Psoas muscle (tissue), 8 donors: Measurements from ENCODE around the gene ATP1A3. TPM values are rescaled to one million over a fixed set of nuclear protein-coding genes. Genes with fewer than 3 reads are reported as not detected.
"Not testable (repeated sequence)": the region's sequence is repeated elsewhere in the genome, so short reads cannot be mapped to it uniquely, and the experiment has no call there.

Source experiments
- ATAC-seq, 4 donors: fragments of 200-7000 bp; cut with Tn5 transposase; one replicate each; pipeline ENCODE4 v1.9.1; 2020; ENCODE audit warnings: moderate library complexity in 3 of 4, mild to moderate bottlenecking in 2 of 4
- DNase-seq, 2 donors: peaks; one replicate each; pipeline ENCODE4 v3.0.0-alpha.2; 2020
- H3K27ac ChIP-seq: fragments of 200-600 bp; one replicate; pipeline ENCODE4 v1.8.0; 2022
- H3K27me3 ChIP-seq, 3 donors: fragments of 200-600 bp in 1 of 3; one replicate each; pipeline versions ENCODE4 v1.6.1 to v1.8.0; 2013 to 2022; ENCODE audit warnings: low read length in 2 of 3, mild to moderate bottlenecking in 2 of 3, moderate library complexity in 1 of 3; ENCODE audit not compliant: insufficient read depth in 3 of 3
- H3K36me3 ChIP-seq, 2 donors: fragments of 200-600 bp in 1 of 2; one replicate each; pipeline versions ENCODE4 v1.6.1 to v1.8.0; 2013 to 2022; ENCODE audit warnings: low read depth in 1 of 2, mild to moderate bottlenecking in 1 of 2, moderate library complexity in 1 of 2; ENCODE audit not compliant: insufficient read depth in 1 of 2
- H3K4me1 ChIP-seq: fragments of 200-600 bp; one replicate; pipeline ENCODE4 v1.8.0; 2022
- H3K4me3 ChIP-seq: fragments of 200-600 bp; one replicate; pipeline ENCODE4 v1.8.0; 2022; ENCODE audit warnings: mild to moderate bottlenecking
- H3K9me3 ChIP-seq: fragments of 200-600 bp; one replicate; pipeline ENCODE4 v1.8.0; 2022
- CTCF ChIP-seq: fragments of 200-600 bp; IDR thresholded peaks from one replicate; pipeline ENCODE4 v1.8.0; 2022; ENCODE audit warnings: antibody characterized with exemption
- WGBS, 3 donors: extraction: QIAGEN DNeasy Blood & Tissue Kit; methylation state at CpG; one replicate each; pipeline versions ENCODE4 v1.1.6 to v1.1.7; 2013; 5-methylcytosine and 5-hydroxymethylcytosine counted together
- intact Hi-C, 2 donors: fragments of 100-400 bp; cut with DNase I; formaldehyde crosslinking; loops; one replicate each; pipeline versions ENCODE4 v1.11.0 to v1.14.2; 2022
- polyA plus RNA-seq, 3 donors: library from polyadenylated mRNA; stranded (reverse); fragments of 200-250 nt; gene quantifications; one replicate each; pipeline ENCODE4 v1.2.3, GENCODE V29; 2013
- total RNA-seq, 4 donors: library from RNA; stranded (reverse); fragmentation: NEBNext Ultra II Directional in 2 of 4; extraction: Animal tissue kit (Norgen Biotek cat#: 25700) in 2 of 4; gene quantifications; one replicate each; pipeline versions ENCODE4 v1.2.1 to v1.2.4, GENCODE V29; 2021 to 2023
- donor health status: healthy with polysubstance abuse.
- donor health status: DM: no; HTN: no; CAD: no; lungs with moderate emphysema.
- donor health status: Bipolar disorder and iron deficiency.
- donor health status: healthy.
- donor health status: DM: yes; HTN: yes; CAD: no.
- donor health status: DM: no; HTN: no; CAD: no.
- donor health status: DM: no; HTN: no; CAD: no.
- donor health status: DM: yes; HTN: yes; CAD: no.

Gene ATP1A3
- total and polyA plus RNA-seq, 7 donors: 0.12 to 0.24 (median 0.16) TPM; not detected in 3

- no peak for TF ChIP-seq CTCF
- ATAC-seq (no peak), DNase-seq (no peak)
- peaks cover 9% of the 10 kb centered on the region for H3K4me1 ChIP-seq
- H3K9me3 ChIP-seq: no peaks in the 10 kb centered on the region
- no peak overlapping the region for H3K4me3 ChIP-seq
- peak overlapping the region; percentile 79 for H3K27ac ChIP-seq
- H3K36me3 ChIP-seq: no peaks in the 10 kb centered on the region
- WGBS, 3 donors: 64 to 82% (median 80%) methylated on average over 5 of the region's 5 CpGs
- intact Hi-C loops: loop anchor here in 1 of 2 donors (5.0 kb wide), 1 partner anchor 40 kb away; no protein-coding TSS in a partner anchor
- peaks cover 0 to 2% (median 0%) of the 10 kb centered on the region in 3 donors for H3K27me3 ChIP-seq
Observed at GRCh38 chr19:42037649-42038048, 43.6 kb upstream of the ATP1A3 start.

GRCh38 chr19:42034640-42035391, 40.8 kb upstream of the ATP1A3 start:
- intact Hi-C loops: loop anchor here in 1 of 2 donors (5.0 kb wide), 1 partner anchor 38 kb away; no protein-coding TSS in a partner anchor
- not testable (repeated sequence) for H3K27ac ChIP-seq

GRCh38 chr19:42033413-42033812, 39.4 kb upstream of the ATP1A3 start:
- whole genome bisulfite sequencing, 3 donors: 77 to 80% (median 79%) methylated on average over 5 of the region's 5 CpGs
- intact Hi-C loops: no loop called here
- DNase-seq (no peak), ATAC-seq (no peak)
- TF ChIP-seq CTCF: no peak
- Histone ChIP-seq H3K4me1 (peaks cover 4% of the 10 kb centered on the region), H3K27me3 (no peaks in the 10 kb centered on the region), H3K4me3 (no peak overlapping the region), H3K27ac (no peak overlapping the region), H3K36me3 (no peaks in the 10 kb centered on the region), H3K9me3 (no peaks in the 10 kb centered on the region)

More at GRCh38 chr19:42034640-42035391, 40.8 kb upstream of the ATP1A3 start:
- peak; percentile 75 for TF ChIP-seq CTCF
- WGBS, 3 donors: 37 to 44% (median 43%) methylated on average over 17 of the region's 17 CpGs
- not testable (repeated sequence) for H3K4me3 ChIP-seq, H3K36me3 ChIP-seq, H3K27me3 ChIP-seq, H3K9me3 ChIP-seq, H3K4me1 ChIP-seq
- ATAC-seq (peak in 2 of 4 donors; percentile 27 to 46), DNase-seq (peak in 1 of 2 donors; percentile 48)

- ATAC-seq (no peak), DNase-seq (peak in 1 of 2 donors; percentile 1)
- H3K27me3 ChIP-seq: peaks cover 0 to 6% (median 0%) of the 10 kb centered on the region in 3 donors
- H3K36me3 ChIP-seq: no peaks in the 10 kb centered on the region
- H3K4me1 ChIP-seq: peaks cover under 1% of the 10 kb centered on the region
- no peak overlapping the region for H3K27ac ChIP-seq
- intact Hi-C loops: no loop called here
- H3K9me3 ChIP-seq: no peaks in the 10 kb centered on the region
- H3K4me3 ChIP-seq: no peak overlapping the region
- WGBS, 3 donors: 33 to 47% (median 40%) methylated on average over 5 of the region's 5 CpGs
- no peak for TF ChIP-seq CTCF
Observed at GRCh38 chr19:42032431-42032830, 38.4 kb upstream of the ATP1A3 start.
